ENCODE results near the gene RECQL5. TPM values are rescaled to one million over a fixed set of nuclear protein-coding genes. Genes with fewer than 3 reads are reported as not detected.
A peak's percentile ranks its signal among the peaks of the same experiment; 100 is the strongest.

The RECQL5 gene
- 44.0 TPM for total RNA-seq

GRCh38 chr17:75666959-75667790 lies at the start of gene RECQL5, which contains the start of gene SAP30BP:
Gene RECQL5 (minus strand): TSS chr17:75667154. CDS start chr17:75666557, 597 bp downstream.
Gene SAP30BP (plus strand): TSS chr17:75667338. CDS start chr17:75667373, 35 bp downstream.
- TF ChIP-seq POLR2AphosphoS5 (IDR thresholded peaks at IDR 0.05; ENCODE audit: insufficient read depth in 1 of 2, low read depth in 1 of 2) (peak; percentile 97 to 100), POLR2A (IDR thresholded peaks at IDR 0.05) (peak in 1 of 2 donors; percentile 36)
- TF ChIP-seq, protein P1, sequence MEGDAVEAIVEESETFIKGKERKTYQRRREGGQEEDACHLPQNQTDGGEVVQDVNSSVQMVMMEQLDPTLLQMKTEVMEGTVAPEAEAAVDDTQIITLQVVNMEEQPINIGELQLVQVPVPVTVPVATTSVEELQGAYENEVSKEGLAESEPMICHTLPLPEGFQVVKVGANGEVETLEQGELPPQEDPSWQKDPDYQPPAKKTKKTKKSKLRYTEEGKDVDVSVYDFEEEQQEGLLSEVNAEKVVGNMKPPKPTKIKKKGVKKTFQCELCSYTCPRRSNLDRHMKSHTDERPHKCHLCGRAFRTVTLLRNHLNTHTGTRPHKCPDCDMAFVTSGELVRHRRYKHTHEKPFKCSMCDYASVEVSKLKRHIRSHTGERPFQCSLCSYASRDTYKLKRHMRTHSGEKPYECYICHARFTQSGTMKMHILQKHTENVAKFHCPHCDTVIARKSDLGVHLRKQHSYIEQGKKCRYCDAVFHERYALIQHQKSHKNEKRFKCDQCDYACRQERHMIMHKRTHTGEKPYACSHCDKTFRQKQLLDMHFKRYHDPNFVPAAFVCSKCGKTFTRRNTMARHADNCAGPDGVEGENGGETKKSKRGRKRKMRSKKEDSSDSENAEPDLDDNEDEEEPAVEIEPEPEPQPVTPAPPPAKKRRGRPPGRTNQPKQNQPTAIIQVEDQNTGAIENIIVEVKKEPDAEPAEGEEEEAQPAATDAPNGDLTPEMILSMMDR (IDR thresholded peaks at IDR 0.05), result no peak
- peak within 1 kb of the TSS; percentile 87 for H3K27ac ChIP-seq
- peaks cover 0 to 29% of the 10 kb centered on the region in 2 donors for H3K36me3 ChIP-seq
- H3K27me3 ChIP-seq, result no peaks in the 10 kb centered on the region
- peaks cover 24% of the 10 kb centered on the region for H3K4me1 ChIP-seq
- intact Hi-C loops (cut with DNase I), result no loop called here
- DNase-seq (ENCODE audit: extremely low spot score in 2 of 2), result peak; percentile 98
- no peaks in the 10 kb centered on the region for H3K9me3 ChIP-seq
- H3K4me3 ChIP-seq, result peak within 1 kb of the TSS; percentile 90 to 96

GRCh38 chr17:75712446-75712845 lies 45.5 kb upstream of the RECQL5 start:
- H3K9me3 ChIP-seq, result no peaks in the 10 kb centered on the region
- no peak overlapping the region for H3K4me3 ChIP-seq
- peaks cover 0 to 3% of the 10 kb centered on the region in 2 donors for H3K36me3 ChIP-seq
- H3K27me3 ChIP-seq, result no peaks in the 10 kb centered on the region
- peaks cover 6% of the 10 kb centered on the region for H3K4me1 ChIP-seq
- no peak for DNase-seq (ENCODE audit: extremely low spot score in 2 of 2)
- no peak for TF ChIP-seq POLR2A (IDR thresholded peaks at IDR 0.05)
- no peak for TF ChIP-seq POLR2AphosphoS5 (IDR thresholded peaks at IDR 0.05; ENCODE audit: insufficient read depth in 1 of 2, low read depth in 1 of 2)
- TF ChIP-seq, protein P1 (IDR thresholded peaks at IDR 0.05), result no peak
- intact Hi-C loops (cut with DNase I), result no loop called here
- no peak overlapping the region for H3K27ac ChIP-seq

GRCh38 chr17:75707079-75707571 lies 40.2 kb upstream of the RECQL5 start:
- Histone ChIP-seq H3K9me3 (no peaks in the 10 kb centered on the region), H3K4me1 (peaks cover 19% of the 10 kb centered on the region), H3K36me3 (peaks cover 7 to 56% of the 10 kb centered on the region in 2 donors), H3K27ac (peak overlapping the region; percentile 35), H3K4me3 (no peak overlapping the region), H3K27me3 (no peaks in the 10 kb centered on the region)
- TF ChIP-seq POLR2A (IDR thresholded peaks at IDR 0.05), result no peak
- TF ChIP-seq, protein P1 (IDR thresholded peaks at IDR 0.05), result no peak
- TF ChIP-seq POLR2AphosphoS5 (IDR thresholded peaks at IDR 0.05; ENCODE audit: insufficient read depth in 1 of 2, low read depth in 1 of 2), result peak; percentile 32 to 64
- intact Hi-C loops (cut with DNase I), result no loop called here
- DNase-seq (ENCODE audit: extremely low spot score in 2 of 2), result no peak

DNA sequence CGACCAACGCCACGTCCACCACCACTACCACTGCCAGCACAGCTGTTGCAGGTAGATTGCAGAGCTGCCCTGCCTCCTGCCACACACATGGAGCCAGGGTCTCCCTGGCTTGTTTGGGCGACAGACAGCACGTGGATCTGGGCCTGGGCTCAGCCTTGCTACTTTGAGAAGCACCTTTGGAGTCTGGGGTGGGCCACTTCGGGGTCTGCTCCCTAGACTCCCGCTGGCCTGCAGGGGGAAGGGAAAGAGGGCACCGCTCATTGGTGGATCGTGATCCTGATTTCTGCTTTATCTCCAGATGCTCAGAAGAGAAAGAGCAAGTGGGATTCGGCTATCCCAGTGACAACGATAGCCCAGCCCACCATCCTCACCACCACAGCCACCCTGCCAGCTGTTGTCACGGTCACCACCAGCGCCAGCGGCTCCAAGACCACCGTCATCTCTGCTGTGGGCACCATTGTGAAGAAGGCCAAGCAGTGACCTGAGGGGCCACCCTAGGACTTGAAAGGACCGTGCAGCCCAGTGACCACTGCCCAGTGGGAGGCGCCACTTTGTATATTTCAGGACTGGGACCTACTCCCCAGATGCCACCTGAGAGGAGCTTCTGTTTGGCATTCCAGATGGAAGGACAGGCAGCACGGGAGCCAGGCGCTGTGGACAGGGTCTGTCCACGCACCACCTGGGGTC lies 39.2 kb upstream of the RECQL5 start:
- peaks cover 7 to 62% of the 10 kb centered on the region in 2 donors for H3K36me3 ChIP-seq
- H3K27ac ChIP-seq, result peak overlapping the region; percentile 7
- H3K4me3 ChIP-seq, result no peak overlapping the region
- H3K27me3 ChIP-seq, result no peaks in the 10 kb centered on the region
- no peaks in the 10 kb centered on the region for H3K9me3 ChIP-seq
- TF ChIP-seq, protein P1 (IDR thresholded peaks at IDR 0.05), result no peak
- no peak for TF ChIP-seq POLR2A (IDR thresholded peaks at IDR 0.05)
- no peak for TF ChIP-seq POLR2AphosphoS5 (IDR thresholded peaks at IDR 0.05; ENCODE audit: insufficient read depth in 1 of 2, low read depth in 1 of 2)
- peaks cover 28% of the 10 kb centered on the region for H3K4me1 ChIP-seq
- DNase-seq (ENCODE audit: extremely low spot score in 2 of 2), result no peak
- intact Hi-C loops (cut with DNase I), result no loop called here

Data from vagina (tissue), 2 donors.